Neural cell (in vitro differentiated cells): ENCODE data around the gene HHATL. TPM values are rescaled to one million over a fixed set of nuclear protein-coding genes. Genes with fewer than 3 reads are reported as not detected.

ENCODE experiments used
- H2AFZ ChIP-seq: fragments of 200-600, 300-800 bp; sonication (generic), shearing (Covaris generic); 2 replicates; pipeline ENCODE4 v1.6.0; 2014; ENCODE audit warnings: low read depth, mild to moderate bottlenecking, antibody characterized with exemption, low read length, moderate library complexity
- H3F3A ChIP-seq: fragments of 200-600 bp; shearing (Covaris generic); 2 replicates; pipeline ENCODE4 v1.6.1; 2016; ENCODE audit warnings: mild to moderate bottlenecking, moderate library complexity, mixed read lengths, antibody characterized with exemption, low read length; ENCODE audit not compliant: insufficient read depth, poor library complexity, severe bottlenecking
- H3K27ac ChIP-seq: fragments of 200-600, 300-800 bp; sonication (generic), shearing (Covaris generic); 2 replicates; pipeline ENCODE4 v1.5.1; 2014; ENCODE audit warnings: mild to moderate bottlenecking, low read length, moderate library complexity
- H3K27me3 ChIP-seq: fragments of 300-800, 200-600 bp; sonication (generic), shearing (Covaris generic); 2 replicates; pipeline ENCODE4 v1.6.0; 2014; ENCODE audit warnings: mild to moderate bottlenecking, low read depth, low read length, moderate library complexity; ENCODE audit not compliant: insufficient read depth
- H3K36me3 ChIP-seq: fragments of 300-800, 200-600 bp; sonication (generic), shearing (Covaris generic); 2 replicates; pipeline ENCODE4 v1.5.1; 2014; ENCODE audit warnings: mild to moderate bottlenecking, antibody characterized with exemption, low read length, moderate library complexity; ENCODE audit not compliant: insufficient read depth
- H3K4me2 ChIP-seq: fragments of 300-800, 200-600 bp; sonication (generic), shearing (Covaris generic); 2 replicates; pipeline ENCODE4 v1.6.0; 2014; ENCODE audit warnings: mild to moderate bottlenecking, low read length
- H3K4me3 ChIP-seq: fragments of 300-800, 200-600 bp; sonication (generic), shearing (Covaris generic); 2 replicates; pipeline ENCODE4 v1.5.1; 2014; ENCODE audit warnings: mild to moderate bottlenecking, low read length, moderate library complexity
- H3K79me2 ChIP-seq: fragments of 200-600 bp; shearing (Covaris generic); replicated peaks from 2 replicates; pipeline ENCODE4 v1.6.0; 2014; ENCODE audit warnings: mild to moderate bottlenecking, low read length, moderate library complexity; ENCODE audit not compliant: insufficient read depth
- H3K9ac ChIP-seq: fragments of 300-800, 200-600 bp; sonication (generic), shearing (Covaris generic); 2 replicates; pipeline ENCODE4 v1.6.1; 2016; ENCODE audit warnings: mild to moderate bottlenecking, low read length, mixed read lengths
- H3K9me2 ChIP-seq: fragments of 200-600 bp; shearing (Covaris generic); 2 replicates; pipeline ENCODE4 v1.6.1; 2016; ENCODE audit warnings: mild to moderate bottlenecking, low read length, mixed read lengths; ENCODE audit not compliant: insufficient read depth
- H3K9me3 ChIP-seq: fragments of 200-600, 300-800 bp; sonication (generic), shearing (Covaris generic); 2 replicates; pipeline ENCODE4 v1.6.1; 2016; ENCODE audit warnings: mild to moderate bottlenecking, mixed run types, low read length, moderate library complexity, mixed read lengths
- H4K20me1 ChIP-seq: fragments of 200-600 bp; shearing (Covaris generic); 2 replicates; pipeline ENCODE4 v1.6.1; 2016; ENCODE audit warnings: mild to moderate bottlenecking, mixed run types; ENCODE audit not compliant: insufficient read depth
- EP300 ChIP-seq: fragments of 450-650 bp; conservative IDR thresholded peaks from 2 replicates; pipeline ENCODE4 v1.6.1; 2014; ENCODE audit warnings: antibody characterized with exemption, mild to moderate bottlenecking, moderate library complexity; ENCODE audit not compliant: poor library complexity, severe bottlenecking
- EZH2 ChIP-seq: fragments of 200-600, 300-800 bp; shearing (Covaris generic), sonication (generic); IDR thresholded peaks from 2 replicates; pipeline ENCODE4 v1.6.1; 2014; ENCODE audit warnings: antibody characterized with exemption, low read length, borderline replicate concordance, mild to moderate bottlenecking; ENCODE audit not compliant: insufficient read depth, poor library complexity, severe bottlenecking
- MXI1 ChIP-seq: fragments of 450-650 bp; conservative IDR thresholded peaks from 2 replicates; pipeline ENCODE4 v1.6.1; 2014; ENCODE audit warnings: antibody characterized with exemption, mild to moderate bottlenecking; ENCODE audit not compliant: poor library complexity, severe bottlenecking
- POLR2AphosphoS5 ChIP-seq: IDR thresholded peaks from 2 replicates; pipeline ENCODE4 v1.6.1; 2012
- RAD21 ChIP-seq: fragments of 450-650 bp; conservative IDR thresholded peaks from 2 replicates; pipeline ENCODE4 v1.6.1; 2014; ENCODE audit warnings: antibody characterized with exemption, mild to moderate bottlenecking, moderate library complexity
- SMC3 ChIP-seq: fragments of 450-650 bp; conservative IDR thresholded peaks from 2 replicates; pipeline ENCODE4 v1.6.1; 2014; ENCODE audit warnings: antibody characterized with exemption, mild to moderate bottlenecking, moderate library complexity; ENCODE audit not compliant: poor library complexity
- TAF1 ChIP-seq: IDR thresholded peaks from 2 replicates; pipeline ENCODE4 v1.6.1; 2012; ENCODE audit warnings: low read depth
- polyA plus RNA-seq: library from polyadenylated mRNA; depleted of rRNA; stranded (reverse); fragments of >200 nt; gene quantifications from 2 replicates; pipeline ENCODE4 v1.2.3, GENCODE V29; 2014
- TF ChIP-seq, protein P1 (sequence below): IDR thresholded peaks from 2 replicates; pipeline ENCODE4 v1.6.1; 2012; ENCODE audit warnings: borderline replicate concordance
- TF ChIP-seq, protein P2 (sequence below): fragments of 450-650 bp; IDR thresholded peaks from 2 replicates; pipeline ENCODE4 v1.5.1; 2014; ENCODE audit warnings: antibody characterized with exemption, mild to moderate bottlenecking, moderate library complexity; ENCODE audit not compliant: poor library complexity, severe bottlenecking

The HHATL gene
- polyA plus RNA-seq, 1 donor from 2014 or later = not detected

DNA sequence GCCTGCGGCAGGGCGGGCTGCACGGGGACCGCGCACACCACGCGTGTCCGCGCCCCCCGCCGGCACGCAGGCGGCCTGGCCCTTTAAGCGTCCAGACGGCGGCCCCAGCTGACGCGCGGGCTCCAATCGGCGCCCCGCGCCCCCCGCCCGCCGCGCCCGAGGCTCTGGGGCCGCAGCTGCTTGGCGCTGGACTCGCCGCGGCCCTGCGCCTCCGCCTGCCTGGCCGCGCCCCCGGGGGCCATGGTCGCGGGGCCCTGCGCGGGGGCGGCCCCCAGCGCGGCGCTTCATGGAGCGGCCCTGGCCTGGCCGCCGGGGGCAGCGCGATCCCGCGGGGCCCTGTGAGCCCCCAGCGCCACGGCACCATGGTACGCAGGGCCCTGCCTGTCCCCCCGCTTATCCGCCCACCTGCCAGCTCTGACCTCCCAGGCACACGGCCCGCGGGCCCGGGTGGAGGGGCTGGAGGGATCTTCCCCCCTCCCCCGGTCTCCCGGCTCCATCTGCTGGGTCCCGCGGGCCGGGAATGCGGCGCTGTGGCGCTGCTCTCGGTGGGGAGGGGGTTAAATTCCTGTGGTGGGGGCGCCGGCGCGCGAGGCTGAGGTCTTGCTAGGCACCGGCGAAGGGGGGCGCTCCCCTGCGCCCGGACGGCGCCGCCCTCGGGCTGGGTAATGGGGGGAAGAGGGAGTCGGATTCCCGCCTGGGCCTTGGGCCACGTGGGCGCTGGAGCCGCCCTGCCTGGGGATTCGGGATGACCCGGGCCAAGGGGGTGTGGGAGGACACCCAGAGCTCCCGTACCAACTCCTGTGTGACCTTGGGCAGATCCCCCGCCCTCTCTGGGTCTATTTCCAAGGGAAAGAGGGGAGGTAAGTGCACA, 48.0 kb downstream of the HHATL start:
- Histone ChIP-seq H3K9me3 (no peaks in the 10 kb centered on the region), H3K79me2 (no peaks in the 10 kb centered on the region), H3K27me3 (no peaks in the 10 kb centered on the region), H3F3A (no peaks in the 10 kb centered on the region), H4K20me1 (no peaks in the 10 kb centered on the region), H3K4me2 (peak overlapping the region; percentile 51), H3K36me3 (no peaks in the 10 kb centered on the region), H3K27ac (no peak overlapping the region), H3K9me2 (no peaks in the 10 kb centered on the region), H2AFZ (peak overlapping the region; percentile 33), H3K4me3 (peak overlapping the region; percentile 86), H3K9ac (peak overlapping the region; percentile 71)
- TF ChIP-seq EP300 (no peak), POLR2AphosphoS5 (no peak), RAD21 (no peak)
- TF ChIP-seq, protein P1, sequence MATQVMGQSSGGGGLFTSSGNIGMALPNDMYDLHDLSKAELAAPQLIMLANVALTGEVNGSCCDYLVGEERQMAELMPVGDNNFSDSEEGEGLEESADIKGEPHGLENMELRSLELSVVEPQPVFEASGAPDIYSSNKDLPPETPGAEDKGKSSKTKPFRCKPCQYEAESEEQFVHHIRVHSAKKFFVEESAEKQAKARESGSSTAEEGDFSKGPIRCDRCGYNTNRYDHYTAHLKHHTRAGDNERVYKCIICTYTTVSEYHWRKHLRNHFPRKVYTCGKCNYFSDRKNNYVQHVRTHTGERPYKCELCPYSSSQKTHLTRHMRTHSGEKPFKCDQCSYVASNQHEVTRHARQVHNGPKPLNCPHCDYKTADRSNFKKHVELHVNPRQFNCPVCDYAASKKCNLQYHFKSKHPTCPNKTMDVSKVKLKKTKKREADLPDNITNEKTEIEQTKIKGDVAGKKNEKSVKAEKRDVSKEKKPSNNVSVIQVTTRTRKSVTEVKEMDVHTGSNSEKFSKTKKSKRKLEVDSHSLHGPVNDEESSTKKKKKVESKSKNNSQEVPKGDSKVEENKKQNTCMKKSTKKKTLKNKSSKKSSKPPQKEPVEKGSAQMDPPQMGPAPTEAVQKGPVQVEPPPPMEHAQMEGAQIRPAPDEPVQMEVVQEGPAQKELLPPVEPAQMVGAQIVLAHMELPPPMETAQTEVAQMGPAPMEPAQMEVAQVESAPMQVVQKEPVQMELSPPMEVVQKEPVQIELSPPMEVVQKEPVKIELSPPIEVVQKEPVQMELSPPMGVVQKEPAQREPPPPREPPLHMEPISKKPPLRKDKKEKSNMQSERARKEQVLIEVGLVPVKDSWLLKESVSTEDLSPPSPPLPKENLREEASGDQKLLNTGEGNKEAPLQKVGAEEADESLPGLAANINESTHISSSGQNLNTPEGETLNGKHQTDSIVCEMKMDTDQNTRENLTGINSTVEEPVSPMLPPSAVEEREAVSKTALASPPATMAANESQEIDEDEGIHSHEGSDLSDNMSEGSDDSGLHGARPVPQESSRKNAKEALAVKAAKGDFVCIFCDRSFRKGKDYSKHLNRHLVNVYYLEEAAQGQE = no peak
- TF ChIP-seq, protein P2, sequence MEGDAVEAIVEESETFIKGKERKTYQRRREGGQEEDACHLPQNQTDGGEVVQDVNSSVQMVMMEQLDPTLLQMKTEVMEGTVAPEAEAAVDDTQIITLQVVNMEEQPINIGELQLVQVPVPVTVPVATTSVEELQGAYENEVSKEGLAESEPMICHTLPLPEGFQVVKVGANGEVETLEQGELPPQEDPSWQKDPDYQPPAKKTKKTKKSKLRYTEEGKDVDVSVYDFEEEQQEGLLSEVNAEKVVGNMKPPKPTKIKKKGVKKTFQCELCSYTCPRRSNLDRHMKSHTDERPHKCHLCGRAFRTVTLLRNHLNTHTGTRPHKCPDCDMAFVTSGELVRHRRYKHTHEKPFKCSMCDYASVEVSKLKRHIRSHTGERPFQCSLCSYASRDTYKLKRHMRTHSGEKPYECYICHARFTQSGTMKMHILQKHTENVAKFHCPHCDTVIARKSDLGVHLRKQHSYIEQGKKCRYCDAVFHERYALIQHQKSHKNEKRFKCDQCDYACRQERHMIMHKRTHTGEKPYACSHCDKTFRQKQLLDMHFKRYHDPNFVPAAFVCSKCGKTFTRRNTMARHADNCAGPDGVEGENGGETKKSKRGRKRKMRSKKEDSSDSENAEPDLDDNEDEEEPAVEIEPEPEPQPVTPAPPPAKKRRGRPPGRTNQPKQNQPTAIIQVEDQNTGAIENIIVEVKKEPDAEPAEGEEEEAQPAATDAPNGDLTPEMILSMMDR = peak; percentile 52

DNA sequence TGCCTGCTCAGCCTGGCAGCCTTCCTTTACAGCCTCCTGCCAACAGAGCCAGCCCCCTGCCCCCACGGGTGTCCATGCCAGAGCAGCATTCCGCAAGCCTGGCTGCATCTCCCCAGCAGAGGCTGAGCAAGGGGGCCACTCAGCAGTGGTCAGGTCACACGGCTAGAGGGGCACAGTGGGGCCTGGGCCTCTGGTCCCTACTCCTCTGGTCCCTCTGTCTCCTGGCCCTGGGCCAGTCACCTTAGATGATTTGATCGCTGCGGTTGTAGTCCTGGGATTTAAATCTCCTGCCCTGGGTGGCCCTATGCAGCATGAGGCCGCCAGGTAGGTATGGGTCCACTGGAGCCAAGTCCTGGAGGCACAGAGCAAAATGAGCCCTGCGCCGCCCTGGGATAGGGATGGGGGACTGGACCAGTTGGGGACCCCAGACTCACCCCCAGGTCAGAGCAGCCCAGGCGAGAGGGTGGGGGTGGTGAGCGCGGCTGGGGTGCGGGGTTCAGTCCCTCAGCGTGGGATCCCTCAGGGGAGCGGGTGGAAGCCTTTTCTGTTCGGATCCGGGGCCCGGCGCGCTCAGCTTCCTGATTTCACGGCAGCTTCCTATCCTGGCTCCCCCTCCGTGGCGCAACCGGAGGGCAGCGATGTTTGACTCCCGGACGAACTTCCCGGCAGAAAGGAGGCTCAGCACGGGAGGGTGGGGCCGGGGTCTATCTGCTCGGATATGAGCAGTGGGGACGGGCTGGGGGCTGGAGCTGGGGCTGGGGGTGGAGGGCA, 48.9 kb downstream of the HHATL start, which contains the start of gene ZBTB47:
Gene ZBTB47 (plus strand): TSS at position 138 of the 771 bp plus-strand sequence. CDS start 4,659 bp downstream, outside the sequence.
- no peaks in the 10 kb centered on the region for H3K9me2 ChIP-seq
- no peaks in the 10 kb centered on the region for H3F3A ChIP-seq
- peak within 1 kb of the TSS; percentile 33 for H2AFZ ChIP-seq
- TF ChIP-seq MXI1 (no peak), SMC3 (no peak), EP300 (no peak), RAD21 (no peak), EZH2 (no peak), POLR2AphosphoS5 (no peak), TAF1 (no peak)
- TF ChIP-seq, protein P2 = no peak
- TF ChIP-seq, protein P1 = no peak
- H3K9me3 ChIP-seq = no peaks in the 10 kb centered on the region
- no peaks in the 10 kb centered on the region for H3K27me3 ChIP-seq
- H3K79me2 ChIP-seq = no peaks in the 10 kb centered on the region
- H3K27ac ChIP-seq = no peak within 1 kb of the TSS
- H3K36me3 ChIP-seq = no peaks in the 10 kb centered on the region
- peak within 1 kb of the TSS; percentile 71 for H3K9ac ChIP-seq
- H3K4me2 ChIP-seq = no peak within 1 kb of the TSS
- H3K4me3 ChIP-seq = peak within 1 kb of the TSS; percentile 86
- no peaks in the 10 kb centered on the region for H4K20me1 ChIP-seq
